BLaER1 treated with 17β-estradiol and CSF1 and Interleukin-3, amounts not matched to agents 10 nM and 100 nM (cell line): ENCODE results near the gene RGS13.

Experiments
- H3K27ac ChIP-seq, 11 experiments: shearing (Covaris generic); formaldehyde crosslinking; 2 replicates each; pipeline ENCODE4 v1.8.1; 2022
- H3K27me3 ChIP-seq, 11 experiments: shearing (Covaris generic); formaldehyde crosslinking; 2 replicates each; pipeline ENCODE4 v1.8.1; 2022
- H3K36me3 ChIP-seq, 11 experiments: shearing (Covaris generic); formaldehyde crosslinking; 2 replicates each; pipeline ENCODE4 v1.8.1; 2022
- H3K4me1 ChIP-seq, 10 experiments: shearing (Covaris generic); formaldehyde crosslinking; 2 replicates each; pipeline ENCODE4 v1.8.1; 2022
- H3K4me2 ChIP-seq, 11 experiments: shearing (Covaris generic); formaldehyde crosslinking; 2 replicates each; pipeline ENCODE4 v1.8.1; 2022
- H3K4me3 ChIP-seq, 10 experiments: shearing (Covaris generic); formaldehyde crosslinking; 2 replicates each; pipeline ENCODE4 v1.8.1; 2022
- H3K9ac ChIP-seq, 11 experiments: shearing (Covaris generic); formaldehyde crosslinking; 2 replicates each; pipeline ENCODE4 v1.8.1; 2022
- H3K9me3 ChIP-seq, 11 experiments: shearing (Covaris generic); formaldehyde crosslinking; replicated peaks in 1 of 11; 2 replicates each; pipeline ENCODE4 v1.8.1; 2022
- H4K20me1 ChIP-seq, 11 experiments: shearing (Covaris generic); formaldehyde crosslinking; 2 replicates each; pipeline ENCODE4 v1.8.1; 2022
- Cebpa-rat ChIP-seq, 11 experiments: shearing (Covaris generic); IDR thresholded peaks; 2 replicates each; pipeline ENCODE4 v1.8.1; 2022

RGS13 gene

GRCh38 chr1:192652159-192652558, 16.2 kb downstream of the RGS13 start:
- H3K4me1 ChIP-seq = no peaks in the 10 kb centered on the region
- H3K27ac ChIP-seq = no peak overlapping the region
- H3K36me3 ChIP-seq = no peaks in the 10 kb centered on the region
- no peaks in the 10 kb centered on the region for H3K27me3 ChIP-seq
- no peak overlapping the region for H3K4me2 ChIP-seq
- TF ChIP-seq Cebpa-rat (IDR thresholded peaks at IDR 0.05) = no peak
- H4K20me1 ChIP-seq = no peaks in the 10 kb centered on the region
- no peak overlapping the region for H3K9ac ChIP-seq
- H3K9me3 ChIP-seq = no peaks in the 10 kb centered on the region
- H3K4me3 ChIP-seq = no peak overlapping the region

GRCh38 chr1:192654120-192654519, 18.2 kb downstream of the RGS13 start:
- Histone ChIP-seq H3K4me1 (no peaks in the 10 kb centered on the region), H3K27me3 (no peaks in the 10 kb centered on the region), H3K4me2 (no peak overlapping the region), H3K27ac (no peak overlapping the region), H3K4me3 (no peak overlapping the region), H3K9me3 (no peaks in the 10 kb centered on the region), H3K9ac (no peak overlapping the region), H3K36me3 (no peaks in the 10 kb centered on the region), H4K20me1 (no peaks in the 10 kb centered on the region)
- no peak for TF ChIP-seq Cebpa-rat (IDR thresholded peaks at IDR 0.05)

GRCh38 chr1:192654591-192655251, 18.8 kb downstream of the RGS13 start:
- no peak overlapping the region for H3K27ac ChIP-seq
- no peak for TF ChIP-seq Cebpa-rat (IDR thresholded peaks at IDR 0.05)
- H3K4me1 ChIP-seq = no peaks in the 10 kb centered on the region
- H3K27me3 ChIP-seq = no peaks in the 10 kb centered on the region
- H4K20me1 ChIP-seq = no peaks in the 10 kb centered on the region
- H3K9ac ChIP-seq = no peak overlapping the region
- H3K4me2 ChIP-seq = no peak overlapping the region
- H3K36me3 ChIP-seq = no peaks in the 10 kb centered on the region
- no peaks in the 10 kb centered on the region for H3K9me3 ChIP-seq
- H3K4me3 ChIP-seq = no peak overlapping the region

- H3K9me3 ChIP-seq = no peaks in the 10 kb centered on the region
- no peaks in the 10 kb centered on the region for H3K36me3 ChIP-seq
- no peaks in the 10 kb centered on the region for H3K4me1 ChIP-seq
- H3K4me2 ChIP-seq = no peak overlapping the region
- no peak for TF ChIP-seq Cebpa-rat (IDR thresholded peaks at IDR 0.05)
- no peaks in the 10 kb centered on the region for H3K27me3 ChIP-seq
- H3K27ac ChIP-seq = no peak overlapping the region
- H3K4me3 ChIP-seq = no peak overlapping the region
- no peak overlapping the region for H3K9ac ChIP-seq
- no peaks in the 10 kb centered on the region for H4K20me1 ChIP-seq
These were observed 21.8 kb downstream of the RGS13 start for GRCh38 chr1:192657760-192658159.

- no peak overlapping the region for H3K27ac ChIP-seq
- H3K4me2 ChIP-seq = no peak overlapping the region
- no peaks in the 10 kb centered on the region for H3K4me1 ChIP-seq
- no peaks in the 10 kb centered on the region for H3K27me3 ChIP-seq
- H3K9me3 ChIP-seq = no peaks in the 10 kb centered on the region
- H4K20me1 ChIP-seq = no peaks in the 10 kb centered on the region
- no peaks in the 10 kb centered on the region for H3K36me3 ChIP-seq
- no peak overlapping the region for H3K4me3 ChIP-seq
- H3K9ac ChIP-seq = no peak overlapping the region
- TF ChIP-seq Cebpa-rat (IDR thresholded peaks at IDR 0.05) = no peak
These were observed 22.3 kb downstream of the RGS13 start for GRCh38 chr1:192658255-192658654.

GRCh38 chr1:192660613-192661012, 24.7 kb downstream of the RGS13 start:
- no peak overlapping the region for H3K9ac ChIP-seq
- no peak overlapping the region for H3K27ac ChIP-seq
- no peaks in the 10 kb centered on the region for H3K27me3 ChIP-seq
- H3K9me3 ChIP-seq = no peaks in the 10 kb centered on the region
- no peaks in the 10 kb centered on the region for H3K4me1 ChIP-seq
- no peaks in the 10 kb centered on the region for H3K36me3 ChIP-seq
- no peak overlapping the region for H3K4me2 ChIP-seq
- no peaks in the 10 kb centered on the region for H4K20me1 ChIP-seq
- no peak for TF ChIP-seq Cebpa-rat (IDR thresholded peaks at IDR 0.05)
- no peak overlapping the region for H3K4me3 ChIP-seq

GRCh38 chr1:192668409-192668983, 32.5 kb downstream of the RGS13 start:
- Histone ChIP-seq H3K4me1 (no peaks in the 10 kb centered on the region), H3K4me2 (no peak overlapping the region), H3K4me3 (no peak overlapping the region), H3K27ac (no peak overlapping the region), H3K9me3 (peaks cover 0 to 13% (median 0%) of the 10 kb centered on the region in 11 experiments; a peak in 6 of 22 replicates), H3K36me3 (no peaks in the 10 kb centered on the region), H3K9ac (no peak overlapping the region), H4K20me1 (no peaks in the 10 kb centered on the region), H3K27me3 (no peaks in the 10 kb centered on the region)
- TF ChIP-seq Cebpa-rat (IDR thresholded peaks at IDR 0.05) = no peak

GRCh38 chr1:192669174-192669573, 33.2 kb downstream of the RGS13 start:
- Histone ChIP-seq H3K27me3 (no peaks in the 10 kb centered on the region), H3K4me2 (no peak overlapping the region)

GRCh38 chr1:192675716-192676115, 39.8 kb downstream of the RGS13 start:
- no peaks in the 10 kb centered on the region for H3K4me1 ChIP-seq
- no peaks in the 10 kb centered on the region for H3K9me3 ChIP-seq
- no peak overlapping the region for H3K9ac ChIP-seq
- no peaks in the 10 kb centered on the region for H3K36me3 ChIP-seq
- no peaks in the 10 kb centered on the region for H3K27me3 ChIP-seq
- no peak overlapping the region for H3K27ac ChIP-seq
- no peak overlapping the region for H3K4me3 ChIP-seq
- no peaks in the 10 kb centered on the region for H4K20me1 ChIP-seq
- TF ChIP-seq Cebpa-rat (IDR thresholded peaks at IDR 0.05) = no peak
- H3K4me2 ChIP-seq = no peak overlapping the region

More at GRCh38 chr1:192669174-192669573, 33.2 kb downstream of the RGS13 start:
- Histone ChIP-seq H3K27ac (no peak overlapping the region), H3K9me3 (peaks cover 0 to 13% (median 0%) of the 10 kb centered on the region in 11 experiments; a peak in 6 of 22 replicates), H3K4me1 (no peaks in the 10 kb centered on the region), H4K20me1 (no peaks in the 10 kb centered on the region), H3K4me3 (no peak overlapping the region), H3K9ac (no peak overlapping the region), H3K36me3 (no peaks in the 10 kb centered on the region)
- TF ChIP-seq Cebpa-rat (IDR thresholded peaks at IDR 0.05) = no peak

- no peaks in the 10 kb centered on the region for H3K4me1 ChIP-seq
- H3K4me3 ChIP-seq = no peak overlapping the region
- no peak overlapping the region for H3K9ac ChIP-seq
- H3K27ac ChIP-seq = no peak overlapping the region
- TF ChIP-seq Cebpa-rat (IDR thresholded peaks at IDR 0.05) = no peak
- H3K27me3 ChIP-seq = no peaks in the 10 kb centered on the region
- H3K9me3 ChIP-seq = peaks cover 0 to 1% (median 0%) of the 10 kb centered on the region in 11 experiments; a peak in 2 of 22 replicates
- no peak overlapping the region for H3K4me2 ChIP-seq
- H4K20me1 ChIP-seq = no peaks in the 10 kb centered on the region
- no peaks in the 10 kb centered on the region for H3K36me3 ChIP-seq
These were observed 42.2 kb downstream of the RGS13 start for GRCh38 chr1:192678099-192678498.
